DOHH2 (cell line): ENCODE measurements around the gene CTNNA2.

Experiments
- CTCF ChIP-seq: fragments of 200-600 bp; sonication (generic); IDR thresholded peaks from one replicate; pipeline ENCODE4 v1.5.1; 2014; ENCODE audit warnings: antibody characterized with exemption, mild to moderate bottlenecking, low read depth, low read length; ENCODE audit not compliant: poor library complexity, severe bottlenecking
- EZH2phosphoT487 ChIP-seq: fragments of 200-600 bp; sonication (generic); IDR thresholded peaks from 2 replicates; pipeline ENCODE4 v1.6.1; 2017; ENCODE audit warnings: borderline replicate concordance, mild to moderate bottlenecking, antibody characterized with exemption, low read length, moderate library complexity, mixed read lengths

- TF ChIP-seq CTCF = no peak
- TF ChIP-seq EZH2phosphoT487 = no peak
Measured at GRCh38 chr2:79758749-79759282, 246.0 kb downstream of the CTNNA2 start.
